ENCODE data around the gene MAP2K4.

Gene MAP2K4

DNA sequence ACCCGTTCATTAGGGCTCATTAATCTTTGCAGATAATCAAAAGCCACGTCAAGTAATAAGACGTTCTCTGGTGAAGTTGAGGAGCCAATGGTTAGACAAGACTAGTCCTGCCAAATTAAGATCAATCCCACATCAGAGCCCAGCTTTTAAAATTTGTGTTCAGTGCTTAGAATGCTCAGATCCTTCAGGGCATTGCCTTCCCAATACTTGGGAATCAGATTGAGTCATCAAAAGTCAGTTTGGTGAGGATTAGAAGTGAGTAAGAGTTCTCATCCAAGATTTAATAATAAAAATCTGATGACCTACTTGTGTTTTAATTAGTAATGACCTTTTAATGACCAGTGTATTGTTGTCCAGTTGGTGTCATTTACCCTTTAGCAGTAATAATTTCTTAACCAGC is 19.8 kb downstream of the MAP2K4 start:
- FAIRE-seq, result no peak

DNA sequence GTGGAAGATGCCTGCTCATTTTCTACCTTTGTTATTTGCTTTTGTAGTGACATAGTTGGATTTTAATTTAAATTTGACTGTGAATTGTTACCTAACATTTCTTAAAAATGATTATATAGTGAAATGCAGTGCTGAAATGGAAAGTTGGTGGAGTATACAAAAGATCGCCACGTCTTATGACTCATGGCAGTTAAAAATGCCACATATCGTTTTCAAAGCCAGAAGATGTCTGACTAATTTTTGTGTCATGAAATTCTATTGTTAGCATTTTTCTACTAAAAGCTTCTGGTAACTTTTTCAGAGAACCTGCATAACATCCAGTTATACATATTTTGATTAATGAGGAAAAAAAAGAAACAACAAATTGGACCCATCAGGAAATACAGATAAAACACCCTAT is 20.6 kb downstream of the MAP2K4 start:
- no peak for FAIRE-seq

DNA sequence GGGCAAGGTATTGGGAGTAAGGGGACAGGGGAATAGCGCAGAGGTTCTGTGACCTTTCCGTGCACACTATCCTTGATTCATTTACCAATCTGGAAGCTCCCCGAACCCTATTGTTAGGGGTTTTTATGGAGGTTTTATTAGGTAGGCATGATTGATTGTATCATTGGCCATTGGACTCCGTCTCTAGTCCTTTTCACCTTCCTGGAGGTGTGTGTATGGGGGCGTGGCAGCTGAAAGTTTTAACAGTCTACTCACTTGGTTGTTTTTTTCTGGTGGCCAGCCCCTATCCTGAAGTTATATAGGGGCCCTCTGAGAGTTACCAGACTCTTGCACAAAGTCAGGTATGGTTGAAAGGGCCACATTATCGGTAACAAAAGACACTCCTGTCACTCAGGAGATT is 23.0 kb downstream of the MAP2K4 start:
- no peak for FAIRE-seq

DNA sequence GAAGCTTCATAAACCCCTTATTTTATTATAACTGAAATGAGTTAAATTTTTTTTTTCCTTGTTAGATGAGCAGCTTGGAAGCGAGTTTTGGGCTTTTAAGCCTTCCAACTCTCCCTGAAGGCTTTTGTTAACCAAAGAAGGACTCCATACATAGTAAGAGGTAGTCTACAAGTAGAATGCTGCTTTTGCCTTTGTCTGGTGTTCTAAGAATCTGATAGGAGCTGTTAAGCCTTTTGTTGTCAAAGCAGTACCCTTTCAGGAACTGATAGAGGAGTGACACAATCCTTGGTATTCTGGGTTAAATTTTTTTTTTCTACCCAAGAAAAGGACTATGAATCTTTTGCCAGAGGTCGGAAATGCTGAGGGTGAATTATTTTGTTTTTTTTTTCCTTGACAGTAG is 26.1 kb downstream of the MAP2K4 start:
- no peak for FAIRE-seq

DNA sequence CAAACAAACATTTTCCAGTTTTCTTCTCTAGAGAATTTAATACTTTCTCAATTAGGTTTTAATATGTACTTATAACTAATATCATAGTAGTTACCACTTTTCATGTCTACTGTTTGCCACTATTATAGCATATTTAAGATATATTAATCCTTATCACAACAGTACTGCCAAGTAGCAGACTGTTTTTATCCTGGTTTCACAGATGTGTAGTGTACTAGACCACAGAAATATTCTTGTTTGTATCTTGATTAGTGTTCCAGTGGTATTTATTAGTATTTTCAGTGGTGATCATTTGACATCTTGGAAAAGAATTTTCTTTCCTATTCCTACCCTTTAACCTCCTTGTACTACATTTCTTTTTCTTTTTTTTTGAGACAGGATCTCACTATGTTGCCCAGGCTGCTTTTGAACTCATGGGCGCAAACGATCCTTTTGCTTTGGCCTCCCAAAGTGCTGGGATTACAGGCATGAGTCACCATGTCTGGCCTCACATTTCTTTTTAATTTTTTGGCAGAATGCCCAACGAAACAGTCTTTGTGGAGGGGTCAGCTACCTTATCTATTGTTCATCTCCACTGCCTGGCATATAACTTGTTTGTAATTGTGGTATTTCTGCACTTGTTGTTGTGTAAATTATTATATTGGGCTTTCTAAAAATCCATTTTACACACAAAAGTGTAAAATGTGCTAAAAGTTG is 27.2 kb downstream of the MAP2K4 start:
- FAIRE-seq, result no peak

DNA sequence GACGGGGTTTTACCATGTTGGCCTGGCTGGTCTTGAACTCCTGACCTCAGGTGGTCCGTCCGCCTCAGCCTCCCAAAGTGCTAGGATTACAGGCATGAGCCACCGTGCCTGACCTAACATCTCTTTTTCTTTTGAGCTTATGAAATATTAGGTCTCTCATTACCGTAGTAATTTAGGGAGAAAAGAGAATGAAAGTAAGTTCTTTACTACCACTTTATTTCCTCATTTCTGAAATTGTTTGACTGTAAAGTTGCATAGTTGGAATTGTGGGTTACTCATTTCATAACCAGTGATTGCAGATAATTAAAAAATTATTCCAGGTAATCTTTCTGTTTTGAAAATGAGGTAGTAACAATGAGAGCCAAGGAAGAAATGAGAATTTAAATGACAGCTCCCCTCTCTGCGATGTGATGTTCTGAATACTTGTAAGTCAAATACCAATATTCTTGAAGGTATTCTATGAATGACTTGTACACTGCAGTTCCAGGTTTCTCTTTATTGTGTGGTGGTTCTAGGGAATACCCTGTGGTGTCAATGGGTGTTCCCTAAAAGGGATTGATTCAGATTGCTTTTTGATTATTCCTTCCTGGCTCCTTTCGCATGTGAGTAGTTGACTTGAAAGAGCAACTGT is 28.3 kb downstream of the MAP2K4 start:
- no peak for FAIRE-seq

DNA sequence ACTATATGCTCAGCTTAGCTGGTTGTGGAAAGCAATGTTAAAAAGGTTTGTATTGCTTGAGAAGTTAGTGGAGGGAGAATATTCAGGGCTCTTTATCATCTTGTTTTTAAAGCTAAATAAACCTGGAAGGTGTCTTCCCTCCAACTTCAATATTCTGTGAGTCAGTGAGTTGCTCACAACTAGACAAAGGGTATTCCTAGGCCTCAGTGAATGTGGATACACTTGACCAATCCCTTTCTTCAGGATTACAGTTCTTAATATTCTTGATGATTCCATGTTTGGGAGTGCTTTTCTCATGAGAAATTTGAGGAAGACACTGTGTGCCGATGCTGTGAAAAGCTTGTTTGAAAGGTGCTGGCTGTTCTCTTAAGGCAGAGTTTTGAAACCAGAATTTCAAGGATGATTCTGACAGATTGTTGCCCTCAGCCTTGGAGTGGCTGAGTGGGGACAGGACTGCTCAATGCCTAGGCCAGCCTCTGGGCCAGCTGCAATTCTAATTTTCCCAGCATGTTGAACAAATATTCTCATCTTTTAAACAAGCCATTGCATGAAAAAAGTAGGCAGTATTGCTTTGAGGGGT is 30.1 kb downstream of the MAP2K4 start:
- FAIRE-seq, result no peak

DNA sequence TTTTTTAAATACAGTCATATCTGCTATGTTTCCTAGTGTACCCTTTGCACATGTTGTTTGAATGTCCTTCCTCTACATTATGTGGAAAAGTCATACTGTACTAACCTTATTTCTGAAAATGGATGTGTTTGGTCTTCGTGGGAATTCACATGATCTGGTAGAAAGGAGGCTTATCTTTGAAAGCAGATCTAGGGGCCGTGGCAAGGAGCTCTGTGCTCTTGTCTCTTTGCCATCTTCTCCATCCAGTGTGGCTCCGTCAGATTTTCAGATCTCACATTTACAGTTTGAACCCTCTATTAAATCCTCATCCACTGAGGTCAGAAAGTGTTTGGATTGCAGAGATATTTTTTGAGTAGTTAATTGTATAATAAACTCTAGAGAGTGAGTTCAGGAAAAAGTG is 32.9 kb downstream of the MAP2K4 start:
- no peak for FAIRE-seq

DNA sequence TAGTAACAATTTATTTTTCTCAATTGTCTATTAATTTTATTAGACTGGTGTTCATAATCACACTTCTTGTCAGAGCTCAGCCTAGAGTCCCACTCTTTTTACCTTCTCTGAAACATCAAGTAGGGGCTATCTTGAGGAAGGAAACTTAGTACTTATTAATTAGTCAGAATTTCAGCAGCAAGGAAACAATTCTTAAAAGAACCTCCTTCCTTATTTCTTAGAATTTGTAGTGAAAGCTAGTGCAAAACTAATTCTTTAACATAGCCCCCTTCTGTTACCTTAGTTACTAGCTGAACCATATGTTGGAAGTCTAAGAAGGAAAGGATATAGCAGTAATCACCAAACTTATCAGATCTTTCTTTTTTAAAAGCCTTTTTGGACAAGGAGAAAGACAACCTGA is 35.2 kb downstream of the MAP2K4 start:
- no peak for FAIRE-seq

DNA sequence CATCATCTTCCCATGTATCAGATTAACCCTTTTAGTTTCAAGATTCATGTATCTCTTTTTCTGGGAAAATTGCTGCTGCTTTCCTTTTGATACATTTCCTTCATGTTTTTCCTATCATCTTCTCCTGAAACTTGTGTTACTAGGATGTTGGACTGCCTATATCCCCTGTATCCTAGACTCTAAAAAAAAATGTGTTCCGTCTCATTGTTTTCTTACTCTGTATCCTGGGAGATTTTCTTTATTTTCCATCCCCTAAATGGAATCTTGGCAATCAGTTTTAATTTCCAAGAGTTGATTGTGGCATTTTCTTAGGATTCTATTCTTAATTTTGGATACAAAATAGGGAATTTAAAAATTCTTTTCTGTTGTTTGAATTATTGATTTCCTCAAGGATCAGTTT is 36.8 kb downstream of the MAP2K4 start:
- FAIRE-seq, result no peak

DNA sequence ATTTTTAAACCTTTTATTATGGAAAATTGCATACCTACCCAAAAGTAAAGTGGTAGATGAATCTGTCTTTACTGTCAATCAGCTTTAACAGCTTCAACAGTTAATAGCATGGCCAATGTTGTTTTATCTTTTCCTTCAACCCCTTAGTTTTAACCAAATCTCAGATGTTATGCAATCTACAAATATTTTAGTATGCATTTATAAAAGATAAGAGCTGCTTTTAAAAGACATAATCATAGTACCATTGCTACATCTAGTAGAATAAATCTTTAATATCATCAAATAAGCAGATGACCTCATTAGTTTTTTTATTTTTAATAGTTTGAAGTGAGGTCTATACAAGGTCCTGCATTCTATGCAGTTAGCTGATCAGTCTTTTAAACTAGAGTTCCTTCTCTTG is 37.9 kb downstream of the MAP2K4 start:
- no peak for FAIRE-seq

DNA sequence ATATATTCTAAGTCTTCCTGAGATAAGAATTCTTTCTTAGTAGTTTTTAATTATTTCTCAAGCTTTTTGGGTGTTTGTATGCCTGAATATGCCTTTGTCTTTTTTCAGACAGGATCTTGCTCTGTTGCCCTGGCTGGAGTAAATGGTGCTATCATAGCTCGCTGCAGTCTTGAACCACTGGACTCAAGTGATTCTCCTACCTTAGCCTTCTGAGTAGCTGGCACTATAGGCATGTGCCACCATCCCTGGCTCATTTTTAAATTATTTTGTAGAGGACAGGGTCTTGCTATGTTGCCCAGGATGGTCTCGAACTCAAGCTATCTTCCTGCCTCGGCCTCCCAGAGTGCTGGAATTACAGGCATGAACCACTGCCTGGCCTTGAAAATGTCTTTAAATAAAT is 41.6 kb downstream of the MAP2K4 start:
- FAIRE-seq, result no peak

DNA sequence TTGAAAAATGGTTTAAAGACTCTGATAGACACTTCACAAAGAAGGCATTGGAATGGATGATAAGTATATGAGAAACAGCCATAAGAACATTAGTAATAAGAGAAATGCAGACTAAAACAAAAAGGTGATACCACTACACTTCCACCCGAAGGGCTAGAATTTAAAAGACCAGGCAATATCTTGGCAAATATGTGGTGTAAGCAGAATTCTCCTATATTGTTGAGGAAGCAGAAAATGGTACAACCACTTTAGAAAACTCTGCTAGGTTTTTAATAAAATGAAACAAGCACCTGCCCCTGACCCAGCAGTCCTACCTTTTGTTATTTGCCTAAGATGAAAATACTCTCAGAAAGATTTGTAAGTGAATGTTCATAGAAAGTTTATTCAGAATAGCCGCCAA is 43.7 kb downstream of the MAP2K4 start:
- FAIRE-seq, result no peak

DNA sequence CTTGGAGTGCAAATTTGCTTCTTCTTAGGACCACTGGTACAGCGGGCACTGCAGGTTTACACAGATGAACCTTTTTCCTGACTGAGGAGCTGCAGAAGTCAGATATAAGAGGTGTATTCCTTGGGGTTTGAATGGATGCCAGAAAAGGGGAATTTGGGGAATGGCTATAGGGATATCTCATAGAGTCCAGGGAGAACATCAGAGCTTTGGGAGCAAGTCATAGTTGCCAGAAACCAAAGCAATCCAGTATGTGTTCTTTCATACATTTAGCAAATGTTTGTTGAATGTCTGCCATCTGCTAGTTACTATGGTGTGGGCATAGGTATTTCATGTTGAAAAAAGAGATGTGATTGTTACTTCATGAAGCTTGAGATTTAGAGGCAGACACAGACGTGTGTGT is 46.8 kb downstream of the MAP2K4 start:
- FAIRE-seq, result no peak

DNA sequence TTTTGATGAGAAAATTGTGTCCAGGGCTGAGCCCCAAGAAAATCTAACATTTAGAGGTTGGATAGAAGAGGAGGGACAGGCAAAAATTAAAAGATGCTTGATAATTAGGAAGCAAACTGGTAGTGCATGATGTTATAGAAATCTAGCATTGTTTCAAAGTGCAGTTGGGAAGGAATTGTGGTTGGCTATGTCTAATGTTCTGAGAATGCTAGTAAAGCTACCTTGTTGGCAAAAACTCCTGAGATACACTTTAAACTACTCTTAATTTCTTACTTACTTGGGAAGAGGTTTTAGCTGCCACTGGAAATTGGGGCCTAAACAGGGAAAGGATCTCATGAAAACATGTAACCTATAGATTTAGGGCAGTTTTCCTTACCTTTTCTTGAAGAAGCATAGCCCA is 48.3 kb downstream of the MAP2K4 start:
- FAIRE-seq, result no peak

DNA sequence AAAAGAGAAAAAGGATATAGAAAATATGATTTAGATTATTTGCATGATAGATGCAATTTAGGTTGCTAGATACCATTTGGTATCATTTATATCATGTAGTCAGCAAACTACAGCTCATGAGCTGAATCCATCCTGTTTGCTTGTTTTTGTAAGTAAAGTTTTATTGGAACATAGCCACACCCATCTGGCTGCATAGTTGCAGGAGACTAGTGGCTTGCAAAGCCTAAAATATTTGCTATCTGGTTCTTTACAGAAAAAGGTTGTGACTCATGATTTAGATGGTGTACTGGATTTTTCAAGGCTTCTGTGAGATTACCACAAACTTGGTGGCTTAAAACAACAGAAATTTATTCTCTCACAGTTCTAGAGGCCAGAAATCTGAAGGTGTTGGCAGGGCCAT is 49.9 kb downstream of the MAP2K4 start:
- no peak for FAIRE-seq

DNA sequence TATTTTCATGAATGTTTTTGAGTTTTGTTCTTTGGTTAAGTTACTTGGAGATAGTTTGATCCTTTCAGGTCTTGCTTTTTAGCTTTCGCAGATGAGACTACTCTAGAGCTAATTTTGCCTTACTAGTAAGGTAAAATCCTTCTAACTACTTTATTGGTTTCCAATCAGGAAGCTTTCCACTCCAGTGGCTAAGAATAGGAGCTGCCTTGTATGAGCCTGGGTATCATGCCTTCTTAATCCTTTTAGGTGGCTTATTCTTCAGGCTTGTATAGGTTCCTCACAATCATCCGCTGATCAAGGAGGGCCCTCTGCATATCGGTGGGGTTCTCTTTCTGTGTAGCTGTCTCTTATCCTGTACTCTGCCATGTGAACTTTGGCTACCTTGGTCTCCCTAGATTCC is 53.7 kb downstream of the MAP2K4 start:
- no peak for FAIRE-seq

DNA sequence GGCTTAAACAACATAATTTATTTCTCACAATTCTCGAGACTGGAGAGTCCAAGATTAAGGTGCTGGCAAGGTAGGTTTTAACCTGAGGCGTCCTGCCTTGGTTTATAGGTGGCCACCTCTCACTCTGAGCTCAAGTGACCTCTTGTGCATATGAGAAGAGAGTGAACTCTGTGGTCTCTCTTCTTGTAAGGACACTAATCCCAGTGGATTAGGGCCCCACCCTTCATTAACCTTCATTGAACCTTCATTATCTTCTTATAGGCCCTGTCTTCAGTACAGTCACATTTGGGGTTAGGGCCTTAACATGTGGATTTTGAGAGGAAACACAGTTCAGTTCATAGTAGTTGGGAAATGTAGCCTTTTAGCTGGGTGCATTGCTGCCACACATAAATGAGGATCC is 57.1 kb downstream of the MAP2K4 start:
- FAIRE-seq, result no peak

DNA sequence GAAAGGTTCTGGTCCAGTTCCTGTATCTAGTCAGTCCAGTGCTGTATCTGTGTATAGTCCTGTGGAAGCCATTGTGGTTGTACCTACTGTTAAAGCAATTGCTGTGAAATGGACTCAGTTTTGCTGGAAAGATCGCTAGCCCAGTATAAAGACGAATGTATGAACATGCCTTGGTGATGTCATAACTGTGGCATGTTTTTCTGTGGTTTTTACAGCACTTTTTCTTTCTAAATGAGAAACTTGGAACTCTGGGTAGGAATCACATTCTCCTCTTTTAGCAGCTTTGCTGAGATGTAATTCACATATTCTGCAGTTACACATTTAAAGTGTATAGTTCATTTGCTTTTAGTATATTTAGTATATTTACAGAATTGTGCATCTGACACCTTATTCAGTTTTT is 58.1 kb downstream of the MAP2K4 start:
- FAIRE-seq, result no peak

DNA sequence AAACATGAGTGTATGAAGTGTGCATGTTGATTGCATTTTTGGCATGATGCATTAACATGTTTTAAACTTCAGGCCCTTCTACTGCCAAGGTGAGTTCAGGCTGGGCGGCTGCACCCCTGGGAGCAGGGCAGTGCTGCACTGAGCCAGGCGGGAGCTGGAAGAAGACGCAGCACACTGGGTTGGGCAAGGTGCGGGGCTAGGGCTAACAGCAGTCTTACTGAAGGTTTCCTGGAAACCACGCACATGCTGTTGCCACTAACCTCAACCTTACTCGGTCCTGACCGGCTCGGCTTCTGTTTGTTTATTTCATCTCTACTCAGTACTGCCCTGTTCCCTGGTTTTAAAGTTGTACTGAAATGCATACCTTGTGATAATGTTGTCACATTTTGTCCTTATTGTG is 61.0 kb downstream of the MAP2K4 start:
- no peak for FAIRE-seq

DNA sequence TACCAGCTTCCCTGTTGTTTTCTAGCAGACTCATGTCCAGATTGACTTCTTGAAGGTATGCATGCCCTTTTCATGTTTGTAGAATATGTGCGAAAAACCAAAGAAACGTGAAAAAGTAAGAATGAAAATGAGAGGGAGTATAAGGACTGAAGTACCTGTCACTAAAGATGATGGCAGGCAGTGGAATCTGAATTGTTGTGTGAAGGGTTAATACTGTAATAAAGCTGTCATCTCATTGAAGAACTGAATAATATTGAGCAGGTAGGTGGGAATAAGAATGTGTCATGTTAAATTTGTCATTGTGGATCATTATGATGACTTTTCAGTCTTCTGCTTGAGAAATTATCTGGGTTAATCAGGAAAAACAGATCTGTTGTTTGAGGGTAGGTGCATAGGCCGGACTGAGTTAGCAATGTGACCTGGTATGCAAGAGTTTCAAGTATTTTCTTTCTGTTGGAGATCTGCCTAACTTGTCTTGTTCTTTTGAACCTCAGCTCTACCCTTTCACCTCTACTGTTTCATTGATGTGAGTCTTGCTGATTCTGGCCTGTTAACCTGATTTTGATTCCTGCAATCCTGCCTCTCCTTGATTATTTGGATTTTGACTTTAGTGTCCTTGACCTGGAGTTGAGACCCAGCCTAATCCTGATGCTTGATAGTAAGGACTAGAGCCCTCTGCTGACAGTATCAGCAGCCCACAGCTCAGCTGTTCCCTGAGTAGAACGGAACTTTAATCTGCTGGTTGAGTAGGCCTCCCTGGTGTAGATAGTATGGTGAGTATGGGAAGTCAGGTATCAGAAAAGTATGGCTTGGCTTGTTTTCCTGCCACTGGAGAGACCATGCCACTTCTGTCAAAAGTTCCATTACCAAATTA is 64.6 kb downstream of the MAP2K4 start:
- no peak for FAIRE-seq

DNA sequence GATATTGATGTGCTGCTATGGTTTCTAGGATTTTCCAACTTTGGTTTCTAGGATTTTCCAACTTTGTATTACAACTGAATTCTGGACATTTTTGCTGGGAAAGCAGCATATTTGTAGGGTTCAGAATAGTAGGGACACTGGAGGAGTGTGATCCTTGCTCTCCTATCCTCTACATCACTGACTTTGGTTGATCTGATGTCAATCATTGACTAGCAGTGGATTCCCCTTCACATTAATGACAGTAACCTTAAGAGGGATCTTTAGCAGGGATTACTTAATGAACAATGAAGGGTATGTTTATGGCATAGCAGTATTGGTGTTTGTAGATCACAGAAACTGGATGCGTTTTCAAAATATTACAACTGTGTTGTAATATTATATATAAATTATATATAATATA is 67.4 kb downstream of the MAP2K4 start:
- no peak for FAIRE-seq

DNA sequence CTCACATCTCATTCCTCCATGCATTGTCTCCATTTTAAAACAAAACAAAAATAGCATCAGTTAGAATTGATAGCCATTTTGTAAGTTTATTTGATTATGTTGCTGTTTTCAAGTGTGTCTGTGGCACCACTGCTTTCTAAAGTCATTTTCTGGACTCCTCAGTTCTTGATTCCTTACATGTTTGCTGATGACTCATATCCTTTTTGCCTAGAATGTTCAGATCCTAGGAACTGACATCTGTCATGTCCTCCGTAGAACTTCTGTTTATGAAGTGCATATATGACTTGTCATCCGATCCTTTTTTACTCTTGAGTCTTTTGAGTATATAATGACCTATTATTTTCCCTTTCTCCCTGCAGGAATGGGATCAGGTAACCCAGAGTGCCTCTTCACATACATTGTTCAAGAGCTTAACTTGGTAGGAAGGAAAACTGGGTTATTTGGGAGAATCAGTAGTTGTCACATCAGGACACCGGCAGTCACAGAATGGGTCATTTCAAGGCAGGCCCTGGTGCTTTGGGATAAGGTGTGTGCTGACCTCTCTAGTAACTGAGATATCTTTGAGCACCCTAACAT is 69.2 kb downstream of the MAP2K4 start:
- FAIRE-seq, result no peak
